ENCODE measurements around the gene MYL7.

GRCh38 chr7:44182827-44183226 lies 41.7 kb upstream of the MYL7 start:
- TF ChIP-seq CTCF (IDR thresholded peaks at IDR 0.05) (no peak), POLR2A (IDR thresholded peaks at IDR 0.05) (no peak), EP300 (IDR thresholded peaks at IDR 0.05) (no peak)
